ENCODE measurements around the gene ISYNA1. TPM values are rescaled to one million over a fixed set of nuclear protein-coding genes. Genes with fewer than 3 reads are reported as not detected.

ISYNA1 gene
- total RNA-seq, 1 donor from 2014 or later: 9.1 TPM

DNA sequence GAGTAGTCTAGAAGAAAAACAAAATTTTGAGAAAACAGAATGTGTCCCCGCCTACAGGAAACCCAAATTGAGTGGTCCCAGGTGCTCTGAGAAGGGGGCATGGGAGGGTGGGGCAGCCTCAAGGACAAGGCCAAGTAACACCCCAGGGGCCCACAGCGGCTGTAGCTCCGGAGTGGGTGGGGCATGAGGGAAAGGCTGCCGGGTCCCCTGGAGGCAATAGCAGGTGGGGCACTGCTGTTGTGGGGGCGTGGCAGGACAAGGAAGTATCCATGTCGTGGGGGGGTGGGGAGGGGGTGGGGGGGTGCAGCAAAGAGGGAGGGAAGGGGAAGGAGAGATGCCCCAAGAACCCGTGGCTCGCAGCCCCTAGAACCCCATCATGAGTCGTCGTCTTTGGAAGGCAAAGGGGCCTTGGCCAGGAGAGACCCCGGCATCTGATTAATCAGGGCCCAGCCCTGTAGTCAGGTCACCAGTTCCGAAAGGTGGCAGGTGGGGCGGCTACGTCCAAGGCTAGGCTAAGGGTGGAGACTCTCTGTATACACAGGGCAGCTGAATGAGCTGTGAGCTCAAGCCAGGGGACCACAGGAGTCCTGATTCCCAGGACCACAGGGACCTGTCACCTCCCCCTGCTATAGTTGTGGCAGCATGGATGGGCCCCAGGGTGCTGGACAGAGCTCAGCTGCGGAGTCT, 7.5 kb upstream of the ISYNA1 start:
- intact Hi-C loops (cut with micrococcal nuclease): no loop called here

DNA sequence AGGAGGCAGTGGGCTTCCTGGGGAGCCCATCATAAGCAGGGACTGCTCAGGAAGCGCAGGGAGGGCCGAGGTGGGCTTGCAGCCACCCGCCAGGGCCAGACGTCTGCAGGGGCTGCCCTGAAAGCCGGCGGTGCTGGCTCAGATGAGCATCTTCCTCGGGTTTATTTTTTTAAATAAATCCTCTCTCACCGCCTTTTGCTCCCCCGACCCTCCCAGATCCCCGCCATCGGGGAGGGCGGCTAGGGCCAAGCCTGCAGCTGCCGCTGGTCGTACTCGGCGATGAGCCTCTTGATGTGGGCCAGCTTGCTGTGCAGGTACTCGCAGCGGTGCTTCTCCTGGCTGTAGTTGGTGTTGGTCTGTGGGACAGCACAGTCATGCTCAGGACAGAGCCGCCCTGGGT, 6.6 kb upstream of the ISYNA1 start:
- intact Hi-C loops (cut with micrococcal nuclease): no loop called here

DNA sequence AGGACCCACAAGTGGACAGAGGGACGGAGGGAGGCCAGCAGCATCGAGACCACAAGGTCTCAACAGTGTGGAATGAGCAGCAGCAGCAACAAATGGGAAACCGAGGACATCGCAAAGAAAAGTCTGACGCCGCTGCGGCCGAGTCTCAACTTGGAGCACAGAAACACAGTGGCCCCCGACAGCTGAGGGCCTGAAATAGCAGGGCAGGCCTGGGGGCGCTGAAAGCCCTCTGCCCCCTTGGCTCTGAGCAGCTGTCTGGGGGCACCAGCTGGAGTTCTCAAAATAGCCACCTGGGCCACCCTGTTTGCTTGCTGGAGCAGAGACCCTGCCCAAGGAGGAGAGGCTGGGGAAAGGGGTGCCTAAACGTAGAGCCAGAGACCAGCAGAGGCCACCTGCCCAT, 5.9 kb upstream of the ISYNA1 start:
- intact Hi-C loops (cut with micrococcal nuclease): no loop called here

DNA sequence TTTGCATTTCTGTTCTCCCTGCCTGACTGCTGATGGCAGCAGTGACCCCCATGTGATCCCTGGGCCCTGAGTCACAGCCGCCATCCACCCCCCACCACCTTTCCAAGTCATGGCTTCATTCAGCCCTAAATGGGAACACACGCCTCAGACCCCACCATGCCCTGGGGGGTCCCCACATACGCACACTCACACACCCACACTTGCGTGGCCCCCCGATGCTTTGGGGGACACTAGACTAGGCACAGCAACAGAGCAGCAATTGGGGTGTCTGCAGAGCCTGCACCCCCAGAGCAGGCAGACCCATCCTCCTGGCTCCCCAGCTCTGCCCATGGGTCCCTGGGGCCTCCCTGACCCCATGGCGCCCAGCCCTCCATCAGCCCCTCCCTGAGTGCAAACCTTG, 5.5 kb upstream of the ISYNA1 start:
- intact Hi-C loops (cut with micrococcal nuclease): no loop called here

DNA sequence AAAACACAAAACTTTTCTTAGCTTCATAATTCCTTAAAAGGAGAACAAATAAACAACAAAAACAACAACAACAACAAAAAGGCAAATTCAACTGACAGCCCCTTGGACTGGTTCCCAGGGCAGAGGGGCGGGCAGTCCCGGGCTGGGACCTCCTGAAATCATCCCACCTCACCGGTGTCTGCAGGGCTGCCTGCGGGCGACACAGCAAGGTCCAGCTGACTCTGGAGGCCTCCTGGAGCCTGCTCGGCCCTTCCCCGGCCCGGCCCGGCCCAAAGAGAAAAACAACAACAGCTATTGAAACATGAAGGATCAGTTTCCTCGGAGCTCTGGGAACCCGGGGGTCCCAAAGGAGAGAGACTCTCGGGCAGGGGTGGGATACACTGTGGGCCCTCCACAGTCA, 5.0 kb upstream of the ISYNA1 start:
- intact Hi-C loops (cut with micrococcal nuclease): no loop called here

DNA sequence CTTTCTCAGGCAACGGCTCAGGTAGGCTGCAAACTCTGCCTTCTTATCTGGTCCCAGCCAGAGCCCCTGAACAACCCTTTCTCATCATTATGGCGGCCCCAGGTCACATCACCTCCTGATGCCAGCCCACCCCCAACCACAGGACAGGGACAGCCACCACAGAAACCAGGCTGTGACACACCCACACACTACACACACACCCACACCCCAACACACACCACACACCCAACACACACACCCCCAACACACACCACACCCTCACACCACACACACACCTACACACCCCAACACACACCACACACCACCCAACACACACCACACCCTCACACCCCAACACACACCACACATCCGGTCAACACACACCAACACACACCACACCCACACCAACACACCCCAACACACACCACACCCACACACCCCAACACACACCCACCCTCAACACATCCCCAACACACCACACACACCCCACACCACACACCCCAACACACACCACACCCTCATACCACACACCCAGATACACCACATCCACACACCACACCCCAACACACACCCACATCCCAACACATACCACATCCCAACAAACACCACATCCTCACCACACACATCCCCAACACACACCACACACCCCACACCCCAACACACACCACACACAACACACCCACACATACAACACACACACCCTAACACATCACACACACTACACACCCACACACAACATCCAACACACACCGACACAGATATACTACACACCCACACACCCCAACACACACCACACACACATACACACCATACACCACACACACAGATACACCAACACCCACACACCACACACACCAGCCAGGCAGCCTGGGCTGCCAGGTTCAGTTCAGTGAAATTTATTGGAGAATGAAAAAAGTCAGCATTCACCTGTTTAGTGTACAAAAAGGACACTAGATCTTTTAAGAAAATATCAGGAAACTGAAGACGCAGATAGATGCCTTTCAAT, 4.2 kb upstream of the ISYNA1 start:
- intact Hi-C loops (cut with micrococcal nuclease): loop anchor here (2.0 kb wide), 1 partner anchor 19 kb away; no protein-coding TSS in a partner anchor

DNA sequence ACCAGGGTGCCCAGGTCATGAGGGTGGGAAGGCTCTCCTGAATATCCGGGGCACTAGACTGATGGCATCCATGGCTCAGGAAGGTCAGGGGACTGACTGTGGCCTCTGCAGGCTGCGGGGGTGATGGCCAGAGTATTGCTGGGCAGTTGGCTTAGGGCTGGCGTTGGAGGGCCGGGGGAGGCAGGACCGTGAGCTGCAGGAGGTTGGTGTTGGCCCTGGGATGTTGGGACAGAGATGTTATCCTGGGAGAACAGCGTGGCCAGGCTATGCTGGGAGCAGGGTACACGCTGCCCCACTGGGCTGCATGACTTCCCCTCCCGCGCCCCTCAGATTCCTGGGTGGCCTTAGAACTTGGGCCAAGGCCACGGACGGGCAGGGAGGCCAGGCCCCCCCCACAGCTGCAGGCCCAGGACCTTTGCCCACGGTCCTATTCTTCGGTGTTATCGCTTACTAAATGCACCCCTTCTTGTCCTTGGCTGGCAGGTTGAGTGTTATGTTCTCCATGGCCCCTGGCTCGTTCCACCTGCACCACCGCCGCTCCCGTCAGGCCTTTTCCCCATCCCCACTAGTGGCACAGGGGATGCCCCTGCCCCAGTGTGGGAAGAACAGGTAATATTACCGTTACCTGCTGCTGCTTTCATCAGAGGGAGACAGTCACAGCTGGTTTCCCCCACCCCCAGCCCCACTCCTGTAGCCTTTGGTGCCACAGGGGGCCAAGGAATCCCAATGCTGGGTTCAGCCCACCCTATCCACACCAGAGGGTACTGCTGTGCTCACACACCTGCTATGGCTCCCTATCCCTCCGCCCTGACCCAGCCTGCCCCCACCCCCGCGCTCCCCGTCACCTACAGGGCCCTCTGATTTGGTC, 3.2 kb upstream of the ISYNA1 start:
- intact Hi-C loops (cut with micrococcal nuclease): loop anchor here (2.0 kb wide), 1 partner anchor 18 kb away; no protein-coding TSS in a partner anchor

DNA sequence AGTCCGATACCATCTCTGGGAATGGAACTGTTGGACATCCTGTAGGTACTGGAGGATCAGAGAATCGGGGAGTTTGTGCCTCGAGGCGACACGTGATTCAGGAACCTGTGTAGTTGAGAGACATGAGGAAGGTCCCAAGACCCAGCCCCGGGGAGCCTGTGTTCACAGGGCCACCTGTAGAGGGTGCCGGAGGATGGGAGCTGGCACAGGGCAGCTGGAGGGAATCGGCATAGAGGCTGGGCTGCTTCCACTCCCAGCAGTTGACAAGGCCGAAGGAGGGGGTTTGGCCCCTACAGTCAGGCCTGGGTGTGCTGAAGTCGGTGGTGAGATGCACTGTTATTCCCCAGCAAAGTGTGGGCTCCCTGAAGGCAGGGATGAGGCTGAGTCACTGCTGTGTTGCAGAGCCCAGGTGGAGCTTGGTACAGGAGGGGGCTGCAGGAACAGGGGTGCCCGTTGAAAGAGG, 2.5 kb upstream of the ISYNA1 start:
- intact Hi-C loops (cut with micrococcal nuclease): loop anchor here (2.0 kb wide), 1 partner anchor 18 kb away; no protein-coding TSS in a partner anchor

DNA sequence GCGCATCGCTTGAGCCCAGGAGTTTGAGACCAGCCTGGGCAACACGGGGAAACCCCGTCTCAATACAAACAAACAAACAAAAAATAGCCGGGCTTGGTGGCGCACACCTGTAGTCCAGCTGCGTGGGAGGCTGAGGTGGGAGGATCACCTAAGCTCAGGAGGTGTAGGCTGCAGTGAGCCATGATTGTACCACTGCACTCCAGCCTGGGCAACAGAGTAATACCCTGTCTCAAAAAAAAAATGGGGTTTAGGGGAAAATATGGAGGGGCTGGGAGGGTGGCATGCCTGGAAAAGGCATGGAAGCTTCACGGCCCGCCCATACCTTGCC, 1.9 kb upstream of the ISYNA1 start:
- intact Hi-C loops (cut with micrococcal nuclease): loop anchor here (2.0 kb wide), 1 partner anchor 17 kb away; no protein-coding TSS in a partner anchor

DNA sequence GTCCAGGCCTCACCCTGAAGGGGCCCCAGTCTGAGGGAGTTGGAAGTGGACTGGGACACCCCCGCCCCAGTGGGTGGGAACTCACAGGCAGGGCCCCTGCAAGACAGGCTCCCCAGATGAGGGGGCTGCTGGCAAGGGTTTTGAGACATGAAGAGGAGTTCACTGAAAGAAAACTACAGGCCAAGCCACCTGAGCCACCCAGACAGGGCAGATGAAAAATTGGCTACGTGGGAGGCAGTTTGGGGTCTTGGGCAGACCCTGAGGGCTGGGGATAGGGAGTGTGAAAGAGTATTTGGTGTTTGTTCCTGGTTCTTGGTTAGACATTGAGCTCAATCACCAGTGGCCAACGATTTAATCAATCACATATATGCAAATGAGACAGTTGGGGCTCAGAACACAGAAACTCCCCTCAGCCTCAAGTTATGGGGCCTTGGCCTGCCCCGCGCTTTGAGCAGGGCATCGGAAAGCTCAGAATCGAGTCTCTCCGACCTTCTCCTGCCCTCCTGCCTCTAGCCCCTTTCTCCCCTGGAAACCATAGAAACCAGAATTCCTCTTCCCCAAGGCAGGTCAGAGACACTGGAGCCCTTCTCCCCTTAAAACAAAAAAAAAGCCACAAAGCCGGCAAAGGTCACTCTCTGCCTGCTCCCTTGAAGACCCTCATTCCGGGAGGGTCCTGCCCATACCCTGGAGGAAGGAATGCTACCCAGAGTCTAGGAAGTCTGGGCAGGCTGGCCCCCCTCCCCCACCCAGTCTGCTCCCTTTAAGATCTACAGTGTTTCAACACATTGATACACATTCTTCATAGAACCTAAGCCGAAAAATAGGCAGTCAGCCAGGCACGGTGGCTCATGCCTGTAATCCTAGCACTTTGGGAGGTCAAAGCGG, 1.3 kb upstream of the ISYNA1 start:
- intact Hi-C loops (cut with micrococcal nuclease): no loop called here

DNA sequence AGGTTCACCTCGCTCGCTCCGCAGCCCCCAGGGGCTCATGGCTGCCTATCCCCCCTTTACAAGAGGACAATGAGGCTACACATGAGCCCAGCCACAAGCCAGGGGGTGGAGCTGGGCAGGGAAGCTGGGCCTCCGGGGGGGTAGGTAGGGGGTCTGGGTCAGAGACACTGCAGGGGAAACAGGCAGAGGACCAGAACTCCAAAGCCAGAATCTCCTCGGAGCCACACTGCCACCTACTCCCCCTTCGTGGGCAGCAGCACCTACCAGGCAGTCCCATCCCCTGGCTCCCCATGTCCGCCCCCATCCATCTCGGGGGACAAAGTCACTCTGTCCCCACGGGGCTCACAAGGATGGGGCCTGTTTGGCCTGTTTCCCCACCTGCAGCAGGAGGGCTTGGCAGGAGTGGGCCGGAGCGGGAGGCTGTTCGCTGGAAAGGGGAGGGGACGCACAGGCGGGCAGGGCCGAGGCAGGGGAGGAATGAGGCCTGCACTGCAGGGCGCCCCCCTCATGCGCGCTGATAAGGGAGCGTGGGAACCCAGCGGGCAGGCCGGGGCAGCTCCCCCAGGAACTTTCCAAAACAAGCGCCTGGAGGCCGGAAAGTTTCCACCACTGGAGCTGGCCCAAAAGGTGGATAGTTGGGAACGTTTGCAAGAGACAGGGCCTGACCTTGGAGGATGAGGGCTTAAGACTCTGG, 545 bp upstream of the ISYNA1 start:
- intact Hi-C loops (cut with micrococcal nuclease): no loop called here

DNA sequence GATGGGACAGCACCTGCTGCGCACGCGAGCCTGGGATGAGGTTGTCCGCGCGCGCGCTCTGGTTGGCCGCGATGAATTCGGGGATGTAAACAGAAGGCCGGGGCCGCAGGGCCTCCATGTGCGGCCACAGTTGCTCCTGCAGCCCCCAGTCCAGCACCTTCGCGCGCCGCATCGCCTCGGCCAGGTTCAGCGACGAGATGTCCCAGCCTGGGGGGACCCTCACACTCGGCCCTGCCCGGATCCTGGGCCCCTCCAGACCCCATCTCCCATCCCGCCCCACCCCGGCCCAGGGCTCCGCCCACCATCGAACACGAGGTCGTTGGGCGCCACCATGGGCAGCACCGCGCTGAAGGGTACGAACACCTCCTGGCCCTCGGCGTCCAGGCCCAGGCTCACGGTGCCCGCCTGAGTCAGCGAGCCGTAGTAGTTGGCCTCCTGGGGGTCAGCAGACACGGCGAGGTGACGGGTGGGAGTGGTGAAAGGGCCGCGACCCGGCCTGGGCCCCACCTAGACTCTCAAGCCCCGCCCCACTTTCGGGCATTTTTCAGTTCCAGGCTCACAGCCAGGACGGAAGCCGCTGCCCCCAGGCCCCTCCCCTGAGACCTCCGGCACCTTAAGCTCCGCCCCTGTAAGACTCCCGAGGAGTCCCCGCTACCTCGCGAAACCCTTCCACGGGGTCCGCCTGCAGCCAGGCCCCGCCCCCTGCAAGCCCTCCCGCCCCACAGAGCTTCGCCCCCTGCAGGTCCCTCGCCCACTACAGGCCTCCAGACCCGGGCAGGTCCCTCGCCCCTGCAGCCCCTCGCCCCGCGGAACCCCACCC, 1.1 kb downstream of the ISYNA1 start:
- intact Hi-C loops (cut with micrococcal nuclease): no loop called here

DNA sequence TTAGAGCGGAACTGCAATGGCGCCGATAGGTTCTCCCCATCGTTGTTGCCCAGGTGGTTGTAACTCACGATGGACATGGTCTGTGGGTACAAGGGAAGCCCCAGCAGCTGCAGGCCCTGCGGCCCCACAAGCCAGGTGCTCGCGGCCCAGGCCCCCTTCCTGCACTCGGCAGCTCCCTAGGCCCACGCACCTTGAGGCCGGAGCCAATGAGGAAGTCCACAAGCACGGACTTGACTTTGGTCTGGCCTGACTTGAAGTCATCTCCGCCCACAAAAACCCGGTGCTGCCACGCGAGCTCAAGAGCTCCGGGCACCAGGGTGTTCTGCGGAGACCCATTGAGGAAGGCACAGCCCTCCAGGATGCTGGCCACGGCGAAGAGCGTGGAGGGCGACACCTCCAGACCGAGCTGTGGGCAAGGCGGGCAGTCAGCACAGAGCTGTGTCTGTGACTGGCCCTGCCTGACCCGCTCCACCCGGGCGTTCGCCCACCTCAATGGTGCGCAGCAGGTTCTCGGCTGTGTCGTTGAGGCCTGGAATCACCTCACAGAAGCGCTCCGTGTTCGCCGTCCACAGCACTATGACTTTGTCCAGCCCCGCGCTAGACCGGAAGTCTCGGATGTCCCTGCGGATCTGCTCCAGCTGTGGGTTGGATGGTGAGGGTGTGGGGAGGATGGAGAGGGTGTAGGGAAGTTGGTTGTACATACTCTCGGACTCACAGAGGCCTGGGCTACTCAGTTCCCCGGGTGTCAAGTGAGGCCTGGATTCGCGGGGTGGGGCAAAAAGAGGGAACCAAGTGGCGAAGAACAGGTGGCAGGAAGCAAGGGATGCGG, 1.9 kb downstream of the ISYNA1 start:
- intact Hi-C loops (cut with micrococcal nuclease): no loop called here

DNA sequence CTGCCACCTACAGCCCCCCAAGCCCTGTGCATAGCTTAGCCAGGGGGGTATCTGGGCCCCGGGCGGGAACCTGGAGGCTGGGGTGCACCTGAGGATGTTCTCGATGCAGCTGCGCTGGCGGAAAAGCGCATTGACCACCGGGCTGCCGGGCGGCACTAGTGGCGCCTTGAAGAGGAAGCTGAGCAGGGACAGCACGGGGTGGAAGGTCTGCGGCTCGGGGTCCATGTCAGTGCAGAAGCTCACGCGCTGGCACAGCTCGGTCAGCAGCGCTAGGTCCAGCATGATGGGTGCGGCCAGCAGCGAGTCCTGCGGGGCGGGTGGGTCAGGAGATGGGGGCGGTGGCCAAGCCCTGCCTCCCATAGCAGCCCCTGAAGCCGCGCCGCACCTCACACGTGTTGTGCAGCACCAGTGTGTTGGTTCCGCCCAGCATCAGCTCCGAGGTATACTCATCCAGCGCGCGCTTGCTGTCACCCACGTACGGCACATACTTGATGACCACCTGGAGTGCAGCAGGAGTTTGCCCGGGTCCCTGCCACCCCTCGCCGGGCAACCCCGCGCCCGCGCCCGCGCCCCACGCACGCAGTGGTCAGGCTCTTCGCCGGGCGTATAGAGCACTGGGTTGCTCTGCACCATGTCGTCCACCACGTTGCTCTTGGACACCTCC, 2.6 kb downstream of the ISYNA1 start:
- intact Hi-C loops (cut with micrococcal nuclease): no loop called here

DNA sequence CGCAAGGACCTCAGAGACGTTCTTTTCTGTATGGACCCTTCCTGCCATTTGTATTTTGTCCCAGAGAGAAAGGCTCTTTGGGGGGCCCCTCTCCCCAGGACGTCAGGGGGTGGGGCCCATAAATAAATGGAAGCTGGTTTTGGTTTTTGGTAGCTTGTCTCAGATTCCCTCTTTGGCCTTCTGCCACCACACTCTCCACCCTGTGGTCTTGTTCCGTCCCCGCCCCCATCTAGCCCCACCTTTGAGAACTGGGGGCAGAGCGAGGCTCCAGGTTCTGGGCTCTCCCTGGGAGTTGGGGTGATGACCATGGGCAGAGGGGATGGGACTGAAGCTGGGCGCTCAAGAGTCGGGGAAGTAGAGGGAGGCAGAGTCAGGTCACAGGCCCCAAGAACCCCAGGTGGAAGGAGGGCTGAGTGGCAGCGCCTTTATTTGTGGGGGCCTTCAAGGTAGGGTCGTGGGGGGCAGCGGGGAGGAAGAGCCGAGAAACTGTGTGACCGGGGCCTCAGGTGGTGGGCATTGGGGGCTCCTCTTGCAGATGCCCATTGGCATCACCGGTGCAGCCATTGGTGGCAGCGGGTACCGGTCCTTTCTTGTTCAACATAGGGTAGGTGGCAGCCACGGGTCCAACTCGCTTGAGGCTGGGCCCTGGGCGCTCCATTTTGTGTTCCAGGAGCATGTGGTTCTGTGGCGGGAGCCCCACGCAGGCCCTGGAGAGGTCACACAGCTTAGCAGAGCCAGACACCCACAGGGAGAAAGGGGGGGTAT, 3.3 kb downstream of the ISYNA1 start:
- intact Hi-C loops (cut with micrococcal nuclease): no loop called here

DNA sequence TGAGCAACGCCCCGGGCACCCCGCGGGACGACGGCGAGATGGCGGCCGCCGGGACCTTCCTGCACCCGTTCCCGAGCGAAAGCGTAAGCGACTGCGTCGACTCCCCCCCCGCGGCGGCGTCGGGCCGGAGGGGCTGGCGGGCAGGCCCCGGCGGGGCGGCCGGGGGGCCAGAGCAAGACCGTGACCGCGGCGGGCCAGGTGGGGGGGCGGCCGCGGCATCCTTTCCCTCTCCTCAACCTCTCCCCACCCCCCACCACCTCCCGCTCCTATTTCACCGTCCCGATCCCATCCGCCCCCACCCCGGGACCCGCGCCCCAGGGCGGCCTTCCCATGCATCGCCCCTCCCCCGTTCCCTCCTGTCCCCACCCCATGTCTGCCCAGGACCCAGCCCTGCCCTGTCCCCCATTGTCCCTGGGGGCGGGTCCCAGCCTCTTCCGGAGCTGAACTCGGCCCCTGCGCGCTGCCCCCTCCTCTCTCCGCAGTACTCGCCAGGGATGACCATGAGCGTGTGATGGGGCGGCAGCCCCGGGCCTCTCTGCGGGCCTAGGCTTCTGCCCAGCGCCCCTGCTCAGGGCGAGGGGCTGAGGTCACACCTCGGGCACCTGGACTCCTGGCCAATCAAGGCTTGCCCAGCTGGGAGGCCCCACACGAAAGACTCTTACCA, 4.1 kb downstream of the ISYNA1 start:
- intact Hi-C loops (cut with micrococcal nuclease): no loop called here
